ENCODE measurements around the gene HNRNPL.

- TF ChIP-seq EZH2 (optimal IDR thresholded peaks at IDR 0.05; ENCODE audit: low read depth, low read length): no peak
- no peak for TF ChIP-seq CTCF (IDR thresholded peaks at IDR 0.05; ENCODE audit: low read length)
- no peak for TF ChIP-seq EZH2phosphoT487 (IDR thresholded peaks at IDR 0.05; ENCODE audit: low read length)
Observed at GRCh38 chr19:38848299-38849146, 1.3 kb downstream of the HNRNPL start.
